HepG2 (cell line): ENCODE data around the gene NFIC. TPM values are rescaled to one million over a fixed set of nuclear protein-coding genes. Genes with fewer than 3 reads are reported as not detected.

Experiments used
- ELF3 ChIP-seq: IDR thresholded peaks from 2 replicates; pipeline ENCODE4 v1.6.1; 2016; ENCODE audit warnings: missing genetic modification reagents, missing compliant biosample characterization
- FOXA3 ChIP-seq: IDR thresholded peaks from 2 replicates; pipeline ENCODE4 v1.6.1; 2016; ENCODE audit warnings: missing genetic modification reagents, missing compliant biosample characterization
- HNF4A ChIP-seq: sonication (generic); formaldehyde crosslinking; IDR thresholded peaks from 2 replicates; pipeline ENCODE4 v1.4.0; 2020; ENCODE audit warnings: missing genetic modification reagents
- NFATC3 ChIP-seq: sonication (generic); formaldehyde crosslinking; IDR thresholded peaks from 2 replicates; pipeline ENCODE4 v1.5.1; 2020; ENCODE audit warnings: mild to moderate bottlenecking, missing genetic modification reagents
- RFX5 ChIP-seq: IDR thresholded peaks from 2 replicates; pipeline ENCODE4 v1.6.1; 2011; ENCODE audit warnings: low read depth, low read length, improper control_type of control experiment
- RFXANK ChIP-seq: IDR thresholded peaks from 2 replicates; pipeline ENCODE4 v1.6.1; 2016
- SALL1 ChIP-seq: sonication (generic); formaldehyde crosslinking; IDR thresholded peaks from 2 replicates; pipeline ENCODE4 v1.8.0; 2022; ENCODE audit warnings: mild to moderate bottlenecking, missing genetic modification reagents
- STAG1 ChIP-seq: sonication (generic); formaldehyde crosslinking; IDR thresholded peaks from 2 replicates; pipeline ENCODE4 v1.4.0; 2020; ENCODE audit warnings: missing genetic modification reagents
- SYNCRIP ChIP-seq: fragments of 200-400 bp; formaldehyde crosslinking; IDR thresholded peaks from 2 replicates; pipeline ENCODE4 v1.6.1; 2018; ENCODE audit warnings: mild to moderate bottlenecking, low read depth, low read length; ENCODE audit not compliant: insufficient read depth
- TEAD3 ChIP-seq: optimal IDR thresholded peaks from 2 replicates; pipeline ENCODE3; 2016; ENCODE audit warnings: borderline replicate concordance
- ZFP36 ChIP-seq: fragments of 150-350 bp; IDR thresholded peaks from 2 replicates; pipeline ENCODE4 v1.6.1; 2018; ENCODE audit warnings: borderline replicate concordance, low read length, low read depth; ENCODE audit not compliant: partially characterized antibody
- ZFY ChIP-seq: sonication (generic); formaldehyde crosslinking; IDR thresholded peaks from 2 replicates; pipeline ENCODE4 v1.4.0; 2020; ENCODE audit warnings: missing genetic modification reagents
- ZNF672 ChIP-seq: sonication (generic); formaldehyde crosslinking; IDR thresholded peaks from 2 replicates; pipeline ENCODE4 v1.8.1; 2022; ENCODE audit warnings: missing genetic modification reagents
- polyA plus RNA-seq, 8 experiments: library from polyadenylated mRNA; depleted of rRNA in 3 of 8; stranded (reverse) in 7 of 8; unstranded in 1 of 8; fragments of >200 nt; fragmentation: Illumina TruSeq in 4 of 8; extraction: Trizol in 4 of 8; gene quantifications; 2 replicates each; pipeline versions ENCODE4 v1.2.1 to v1.2.3, GENCODE V29; 2011 to 2016; ENCODE audit warnings: low read depth in 4 of 8, missing spikeins in 1 of 8, mixed read lengths in 1 of 8; ENCODE audit not compliant: insufficient read depth in 1 of 8
- total RNA-seq, 5 experiments: library from RNA; depleted of rRNA; stranded (reverse); fragments of >200 nt; fragmentation: Illumina TruSeq; extraction: Trizol; gene quantifications; 2 replicates each; pipeline ENCODE4 v1.2.3, GENCODE V29; 2016; ENCODE audit warnings: low read depth in 1 of 5
- TF ChIP-seq, protein P1 (sequence below): sonication (generic); formaldehyde crosslinking; IDR thresholded peaks from 2 replicates; pipeline ENCODE4 v1.5.1; 2020; ENCODE audit warnings: missing genetic modification reagents, mild to moderate bottlenecking, borderline replicate concordance
- TF ChIP-seq, protein P2 (sequence below): sonication (generic); IDR thresholded peaks from 2 replicates; pipeline ENCODE4 v1.6.1; 2016; ENCODE audit warnings: low read depth, borderline replicate concordance
- TF ChIP-seq, protein P3 (sequence below): IDR thresholded peaks from 2 replicates; pipeline ENCODE4 v1.6.1; 2018; ENCODE audit warnings: missing genetic modification reagents
- TF ChIP-seq, protein P4 (sequence below): sonication (generic); formaldehyde crosslinking; IDR thresholded peaks from 2 replicates; pipeline ENCODE4 v1.9.0; 2022; ENCODE audit warnings: low read depth, missing genetic modification reagents
- TF ChIP-seq, protein P5 (sequence below): sonication (generic); formaldehyde crosslinking; IDR thresholded peaks from 2 replicates; pipeline ENCODE4 v1.5.1; 2020; ENCODE audit warnings: mild to moderate bottlenecking, missing genetic modification reagents, moderate library complexity

The NFIC gene
- total and polyA plus RNA-seq, 2 of the 13 experiments (the other 11 are each of a cell fraction or from before 2014, with no cell fraction given): 1.3 to 2.5 TPM

DNA sequence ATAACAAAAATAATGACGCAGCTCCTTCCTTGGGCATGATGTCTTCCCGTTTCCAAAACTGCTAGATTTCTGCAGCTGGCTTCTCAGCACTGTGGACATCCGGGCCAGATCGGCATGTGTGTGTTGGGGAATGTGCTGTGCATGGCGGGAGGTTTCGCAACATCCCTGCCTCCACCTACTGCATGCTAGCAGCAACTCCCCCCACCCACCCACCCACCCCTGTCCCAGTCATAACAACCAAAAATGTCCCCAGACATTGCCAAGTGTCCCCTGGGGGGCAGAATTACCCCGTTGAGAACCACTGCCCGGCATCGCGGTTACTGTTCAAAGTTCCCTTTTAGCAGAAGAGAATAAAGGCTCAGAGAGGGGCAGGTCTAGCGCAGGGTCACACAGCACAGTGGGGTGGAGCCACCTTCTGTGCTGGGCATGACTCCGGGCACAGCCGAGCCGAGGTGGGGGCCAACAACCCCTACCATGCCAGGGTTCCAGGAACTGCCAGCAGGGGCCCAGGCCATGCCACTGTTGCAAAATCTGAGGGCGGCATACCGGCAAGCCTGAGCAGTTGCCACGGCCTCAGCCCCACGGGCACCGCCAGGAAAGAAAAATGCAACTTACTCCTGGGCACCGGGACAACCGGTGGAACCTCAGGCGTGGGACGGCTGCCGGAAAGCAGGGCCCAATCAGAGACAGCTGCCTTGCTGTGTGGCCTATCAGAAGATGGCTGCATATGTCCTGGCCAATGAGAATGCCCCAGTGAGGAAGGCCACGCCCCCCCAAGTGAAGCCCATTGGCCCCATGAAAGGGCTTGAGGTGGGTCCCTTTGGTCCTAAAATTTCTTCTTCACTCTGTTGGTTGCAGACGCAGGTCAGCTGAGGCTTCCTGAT, 22.5 kb upstream of the NFIC start (continued):
- TF ChIP-seq HNF4A (CRISPR knock-in tag) (peak; percentile 40; the same call in 1 of the 2 replicates), ZFP36 (peak; percentile 87), RFXANK (CRISPR knock-in tag) (peak; percentile 51; the same call in 1 of the 2 replicates), RFX5 (0 out of 2 replicates have a peak, but pooled peaks have one; percentile 50), SALL1 (CRISPR knock-in tag) (peak; percentile 43; the same call in 1 of the 2 replicates), ELF3 (CRISPR knock-in tag) (peak; percentile 47; the same call in 1 of the 2 replicates), STAG1 (CRISPR knock-in tag) (peak; percentile 55), ZFY (CRISPR knock-in tag) (0 out of 2 replicates have a peak, but pooled peaks have one; percentile 1), NFATC3 (CRISPR knock-in tag) (no peak), TEAD3 (CRISPR knock-in tag) (peak; percentile 89), ZNF672 (CRISPR knock-in tag) (no peak), SYNCRIP (no peak), FOXA3 (CRISPR knock-in tag) (peak; percentile 11; the same call in 1 of the 2 replicates)
- TF ChIP-seq, protein P1, sequence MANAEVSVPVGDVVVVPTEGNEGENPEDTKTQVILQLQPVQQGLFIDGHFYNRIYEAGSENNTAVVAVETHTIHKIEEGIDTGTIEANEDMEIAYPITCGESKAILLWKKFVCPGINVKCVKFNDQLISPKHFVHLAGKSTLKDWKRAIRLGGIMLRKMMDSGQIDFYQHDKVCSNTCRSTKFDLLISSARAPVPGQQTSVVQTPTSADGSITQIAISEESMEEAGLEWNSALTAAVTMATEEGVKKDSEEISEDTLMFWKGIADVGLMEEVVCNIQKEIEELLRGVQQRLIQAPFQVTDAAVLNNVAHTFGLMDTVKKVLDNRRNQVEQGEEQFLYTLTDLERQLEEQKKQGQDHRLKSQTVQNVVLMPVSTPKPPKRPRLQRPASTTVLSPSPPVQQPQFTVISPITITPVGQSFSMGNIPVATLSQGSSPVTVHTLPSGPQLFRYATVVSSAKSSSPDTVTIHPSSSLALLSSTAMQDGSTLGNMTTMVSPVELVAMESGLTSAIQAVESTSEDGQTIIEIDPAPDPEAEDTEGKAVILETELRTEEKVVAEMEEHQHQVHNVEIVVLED (CRISPR knock-in tag): 0 out of 2 replicates have a peak, but pooled peaks have one; percentile 18
- TF ChIP-seq, protein P2, sequence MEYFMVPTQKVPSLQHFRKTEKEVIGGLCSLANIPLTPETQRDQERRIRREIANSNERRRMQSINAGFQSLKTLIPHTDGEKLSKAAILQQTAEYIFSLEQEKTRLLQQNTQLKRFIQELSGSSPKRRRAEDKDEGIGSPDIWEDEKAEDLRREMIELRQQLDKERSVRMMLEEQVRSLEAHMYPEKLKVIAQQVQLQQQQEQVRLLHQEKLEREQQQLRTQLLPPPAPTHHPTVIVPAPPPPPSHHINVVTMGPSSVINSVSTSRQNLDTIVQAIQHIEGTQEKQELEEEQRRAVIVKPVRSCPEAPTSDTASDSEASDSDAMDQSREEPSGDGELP: peak; percentile 35; the same call in 1 of the 2 replicates
- TF ChIP-seq, protein P3, sequence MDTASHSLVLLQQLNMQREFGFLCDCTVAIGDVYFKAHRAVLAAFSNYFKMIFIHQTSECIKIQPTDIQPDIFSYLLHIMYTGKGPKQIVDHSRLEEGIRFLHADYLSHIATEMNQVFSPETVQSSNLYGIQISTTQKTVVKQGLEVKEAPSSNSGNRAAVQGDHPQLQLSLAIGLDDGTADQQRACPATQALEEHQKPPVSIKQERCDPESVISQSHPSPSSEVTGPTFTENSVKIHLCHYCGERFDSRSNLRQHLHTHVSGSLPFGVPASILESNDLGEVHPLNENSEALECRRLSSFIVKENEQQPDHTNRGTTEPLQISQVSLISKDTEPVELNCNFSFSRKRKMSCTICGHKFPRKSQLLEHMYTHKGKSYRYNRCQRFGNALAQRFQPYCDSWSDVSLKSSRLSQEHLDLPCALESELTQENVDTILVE (CRISPR knock-in tag): no peak
- TF ChIP-seq, protein P4, sequence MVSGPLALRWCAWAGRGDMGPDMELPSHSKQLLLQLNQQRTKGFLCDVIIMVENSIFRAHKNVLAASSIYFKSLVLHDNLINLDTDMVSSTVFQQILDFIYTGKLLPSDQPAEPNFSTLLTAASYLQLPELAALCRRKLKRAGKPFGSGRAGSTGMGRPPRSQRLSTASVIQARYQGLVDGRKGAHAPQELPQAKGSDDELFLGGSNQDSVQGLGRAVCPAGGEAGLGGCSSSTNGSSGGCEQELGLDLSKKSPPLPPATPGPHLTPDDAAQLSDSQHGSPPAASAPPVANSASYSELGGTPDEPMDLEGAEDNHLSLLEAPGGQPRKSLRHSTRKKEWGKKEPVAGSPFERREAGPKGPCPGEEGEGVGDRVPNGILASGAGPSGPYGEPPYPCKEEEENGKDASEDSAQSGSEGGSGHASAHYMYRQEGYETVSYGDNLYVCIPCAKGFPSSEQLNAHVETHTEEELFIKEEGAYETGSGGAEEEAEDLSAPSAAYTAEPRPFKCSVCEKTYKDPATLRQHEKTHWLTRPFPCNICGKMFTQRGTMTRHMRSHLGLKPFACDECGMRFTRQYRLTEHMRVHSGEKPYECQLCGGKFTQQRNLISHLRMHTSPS: peak; percentile 84
- TF ChIP-seq, protein P5, sequence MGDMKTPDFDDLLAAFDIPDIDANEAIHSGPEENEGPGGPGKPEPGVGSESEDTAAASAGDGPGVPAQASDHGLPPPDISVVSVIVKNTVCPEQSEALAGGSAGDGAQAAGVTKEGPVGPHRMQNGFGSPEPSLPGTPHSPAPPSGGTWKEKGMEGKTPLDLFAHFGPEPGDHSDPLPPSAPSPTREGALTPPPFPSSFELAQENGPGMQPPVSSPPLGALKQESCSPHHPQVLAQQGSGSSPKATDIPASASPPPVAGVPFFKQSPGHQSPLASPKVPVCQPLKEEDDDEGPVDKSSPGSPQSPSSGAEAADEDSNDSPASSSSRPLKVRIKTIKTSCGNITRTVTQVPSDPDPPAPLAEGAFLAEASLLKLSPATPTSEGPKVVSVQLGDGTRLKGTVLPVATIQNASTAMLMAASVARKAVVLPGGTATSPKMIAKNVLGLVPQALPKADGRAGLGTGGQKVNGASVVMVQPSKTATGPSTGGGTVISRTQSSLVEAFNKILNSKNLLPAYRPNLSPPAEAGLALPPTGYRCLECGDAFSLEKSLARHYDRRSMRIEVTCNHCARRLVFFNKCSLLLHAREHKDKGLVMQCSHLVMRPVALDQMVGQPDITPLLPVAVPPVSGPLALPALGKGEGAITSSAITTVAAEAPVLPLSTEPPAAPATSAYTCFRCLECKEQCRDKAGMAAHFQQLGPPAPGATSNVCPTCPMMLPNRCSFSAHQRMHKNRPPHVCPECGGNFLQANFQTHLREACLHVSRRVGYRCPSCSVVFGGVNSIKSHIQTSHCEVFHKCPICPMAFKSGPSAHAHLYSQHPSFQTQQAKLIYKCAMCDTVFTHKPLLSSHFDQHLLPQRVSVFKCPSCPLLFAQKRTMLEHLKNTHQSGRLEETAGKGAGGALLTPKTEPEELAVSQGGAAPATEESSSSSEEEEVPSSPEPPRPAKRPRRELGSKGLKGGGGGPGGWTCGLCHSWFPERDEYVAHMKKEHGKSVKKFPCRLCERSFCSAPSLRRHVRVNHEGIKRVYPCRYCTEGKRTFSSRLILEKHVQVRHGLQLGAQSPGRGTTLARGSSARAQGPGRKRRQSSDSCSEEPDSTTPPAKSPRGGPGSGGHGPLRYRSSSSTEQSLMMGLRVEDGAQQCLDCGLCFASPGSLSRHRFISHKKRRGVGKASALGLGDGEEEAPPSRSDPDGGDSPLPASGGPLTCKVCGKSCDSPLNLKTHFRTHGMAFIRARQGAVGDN (CRISPR knock-in tag): peak; percentile 49
